Stimulated activated CD4-positive, alpha-beta T cell treated with anti-CD3 and anti-CD28 coated beads, TNF-alpha, amount 100 ng/mL, for 4 hours (primary cell): ENCODE data around the gene LRBA.

ENCODE experiments used
- DNase-seq, 3 experiments: peaks; one replicate each; pipeline ENCODE4 v3.0.0-alpha.2; 2020; ENCODE audit warnings: low read depth in 3 of 3

Gene LRBA

DNA sequence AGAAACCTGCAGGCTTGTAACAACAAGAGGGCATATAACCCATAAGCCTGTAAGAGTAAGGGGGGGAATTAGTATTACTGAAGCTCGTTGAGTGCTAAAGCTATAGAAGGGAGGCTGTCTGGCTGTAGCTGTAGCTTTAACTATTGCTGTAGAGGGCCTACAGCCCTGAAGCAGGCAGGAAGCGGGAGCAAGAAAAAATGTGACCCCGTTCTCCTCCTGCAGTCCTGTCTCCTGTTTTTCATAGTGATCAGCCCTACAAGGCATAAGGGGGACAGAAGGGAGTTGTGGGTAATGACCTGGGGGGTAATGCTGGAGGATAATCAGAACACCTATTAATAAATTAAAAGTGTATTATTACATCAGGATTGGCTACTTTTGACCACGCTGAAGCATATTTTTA lies 640.1 kb downstream of the LRBA start:
- no peak for DNase-seq

DNA sequence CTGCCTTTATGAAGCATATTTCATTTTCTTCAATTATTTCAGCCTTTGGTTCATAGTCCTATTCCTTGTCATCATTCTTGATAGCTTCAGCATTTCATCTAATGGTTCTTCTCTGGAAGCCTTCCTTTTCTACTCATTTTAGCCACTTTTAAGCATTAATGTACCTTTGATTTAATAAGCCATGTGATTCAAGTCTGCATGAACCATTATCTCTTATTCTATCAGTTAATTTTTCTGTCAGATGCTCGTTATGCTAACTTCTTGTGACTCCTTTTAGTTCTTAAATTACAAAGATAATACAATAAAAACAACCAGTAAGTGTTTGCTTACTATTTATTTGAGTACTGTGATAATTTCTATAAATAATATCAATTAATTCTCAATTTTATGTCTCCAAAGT lies 643.2 kb downstream of the LRBA start:
- no peak for DNase-seq

DNA sequence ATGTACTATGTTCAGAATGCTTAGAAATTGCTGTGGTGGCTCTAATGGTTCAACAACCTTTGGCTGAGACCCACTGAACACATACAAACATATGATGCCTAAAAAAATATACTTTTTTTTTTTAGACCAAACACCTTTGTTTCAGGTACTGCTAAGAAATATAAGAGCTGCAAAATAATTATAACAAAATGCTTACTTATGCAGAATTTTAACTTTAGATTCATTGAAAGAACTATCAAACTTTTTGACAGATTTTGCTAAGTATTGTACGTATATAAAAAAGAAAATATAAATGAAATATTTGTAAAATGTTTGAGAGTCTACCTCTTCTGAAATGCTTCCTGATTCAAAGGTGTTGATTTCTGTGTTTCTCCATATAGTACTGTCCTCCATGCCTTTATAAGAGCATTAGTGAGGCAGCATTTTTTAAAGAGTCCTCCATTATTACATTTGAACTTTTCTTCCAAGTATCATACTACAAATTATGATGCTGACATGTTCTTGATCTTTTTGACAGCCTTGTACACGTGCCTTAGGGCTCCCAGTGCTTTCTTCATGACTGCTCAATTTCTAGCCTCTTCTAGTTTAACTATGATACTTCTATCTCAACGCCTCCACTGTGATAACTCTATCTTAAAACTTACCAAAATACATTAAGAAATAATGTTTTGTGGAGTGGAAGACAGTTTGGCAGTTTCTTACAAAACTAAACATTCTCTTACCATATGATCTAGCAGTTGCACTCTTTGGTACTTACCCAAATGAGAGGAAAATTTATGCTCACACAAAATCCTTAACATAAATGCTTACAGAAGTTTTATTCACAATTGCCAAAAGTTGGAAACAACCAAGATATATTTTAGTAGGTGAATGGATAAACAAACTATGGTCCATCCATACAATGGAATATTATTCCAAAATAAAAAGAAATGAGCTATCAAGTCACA lies 645.4 kb downstream of the LRBA start:
- DNase-seq: no peak

DNA sequence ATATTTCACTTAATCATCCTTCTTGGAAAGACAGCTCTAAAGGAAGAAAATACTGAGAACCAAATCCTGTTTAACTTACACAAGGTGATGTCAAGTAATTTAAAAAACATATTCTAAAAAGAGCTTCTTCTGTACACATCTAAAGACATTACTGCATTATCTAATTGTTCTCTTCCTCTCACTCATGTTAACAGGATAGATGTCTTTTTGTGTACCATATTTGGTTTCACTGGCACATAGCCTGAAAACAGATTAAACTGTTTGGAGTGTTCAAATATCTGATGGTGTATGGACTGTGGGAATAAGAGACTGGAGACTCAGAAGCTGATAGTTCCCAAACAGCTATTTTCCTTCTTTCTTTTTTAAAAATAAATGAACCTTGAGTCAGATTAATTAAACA lies 646.4 kb downstream of the LRBA start:
- no peak for DNase-seq

DNA sequence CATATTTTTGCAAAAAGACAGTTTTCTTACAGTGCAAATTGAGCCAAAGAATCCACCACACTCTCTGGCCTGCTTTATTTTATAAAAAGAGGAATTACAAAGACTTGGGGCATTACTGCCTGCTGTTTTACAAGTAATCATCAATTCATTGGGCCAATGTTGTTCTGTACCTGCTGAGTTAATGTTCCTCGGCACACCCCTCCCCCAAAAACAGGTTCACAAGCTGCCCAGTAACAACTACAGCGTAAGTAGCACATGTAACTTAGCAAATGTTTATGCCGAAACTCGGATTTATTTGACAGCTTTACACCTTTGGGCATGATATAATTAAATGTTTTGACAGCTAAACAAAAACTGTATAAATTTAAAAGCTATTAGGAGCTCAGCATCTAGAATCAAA lies 647.8 kb downstream of the LRBA start:
- no peak for DNase-seq

DNA sequence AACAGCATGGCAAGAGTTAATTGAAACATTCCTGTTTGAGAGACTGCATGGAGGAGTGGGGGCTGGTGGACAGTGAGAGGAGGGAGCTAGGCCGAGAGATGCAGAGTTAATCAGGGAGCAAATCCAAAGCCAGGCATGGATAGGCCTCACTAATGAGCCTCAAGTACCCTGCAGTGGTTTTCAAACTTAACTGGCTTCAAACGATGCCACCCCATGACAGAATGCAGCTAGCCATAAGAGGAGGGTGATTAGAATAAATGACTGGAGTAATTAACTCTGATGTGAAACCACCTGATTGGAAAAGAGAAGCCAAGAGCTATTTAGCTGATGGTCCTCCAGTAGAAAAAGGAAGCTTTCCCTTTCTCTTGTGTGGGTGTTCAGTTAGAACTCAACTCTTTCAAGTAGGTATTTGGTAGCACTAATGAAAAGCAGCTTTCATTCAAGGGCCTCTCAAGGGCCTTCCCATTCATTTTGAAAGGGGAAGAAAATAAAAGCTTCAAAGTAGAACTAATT lies 648.5 kb downstream of the LRBA start:
- no peak for DNase-seq

DNA sequence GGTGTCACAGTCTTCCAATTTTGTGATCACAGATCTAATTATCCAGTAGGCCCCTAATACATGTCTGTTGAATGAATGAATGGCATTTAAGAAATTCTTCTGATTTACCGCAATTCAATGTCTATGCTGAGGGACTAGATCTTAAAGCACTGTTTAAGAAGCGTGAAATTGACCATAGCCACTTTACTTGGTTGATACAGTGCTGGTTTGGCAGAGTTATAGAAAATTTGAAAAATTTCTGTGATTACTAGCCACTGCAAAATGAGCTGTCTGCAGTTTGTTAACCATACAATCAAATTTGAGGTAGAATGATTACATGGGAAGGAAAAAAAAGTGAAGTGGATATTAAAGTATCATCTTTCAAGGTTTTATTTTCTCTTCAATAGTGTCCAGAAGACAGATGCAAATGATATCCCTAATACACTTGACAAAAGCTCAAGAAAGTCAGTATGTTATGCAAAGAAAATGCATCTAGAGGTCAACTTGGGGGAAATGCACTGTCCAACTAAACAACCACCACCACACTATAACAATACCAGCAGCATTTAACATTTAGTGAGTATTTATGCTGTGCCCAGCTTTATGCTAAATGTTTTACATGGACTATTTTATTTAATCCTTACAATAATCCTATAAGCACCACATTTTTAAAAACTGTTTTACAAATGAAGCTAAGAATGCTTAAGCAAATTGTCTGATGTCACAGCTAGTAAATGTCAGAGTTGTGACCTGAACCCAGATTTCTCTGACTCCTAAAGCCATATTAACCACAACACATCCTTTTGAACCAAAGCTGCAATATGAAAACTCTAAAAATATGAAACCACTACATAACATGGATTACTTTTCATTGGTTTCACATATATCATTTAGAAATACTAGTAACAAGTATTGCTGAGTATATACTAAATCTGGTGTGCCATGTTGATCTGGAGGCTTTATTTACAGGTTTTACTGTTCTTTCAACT lies 651.1 kb downstream of the LRBA start:
- no peak for DNase-seq

DNA sequence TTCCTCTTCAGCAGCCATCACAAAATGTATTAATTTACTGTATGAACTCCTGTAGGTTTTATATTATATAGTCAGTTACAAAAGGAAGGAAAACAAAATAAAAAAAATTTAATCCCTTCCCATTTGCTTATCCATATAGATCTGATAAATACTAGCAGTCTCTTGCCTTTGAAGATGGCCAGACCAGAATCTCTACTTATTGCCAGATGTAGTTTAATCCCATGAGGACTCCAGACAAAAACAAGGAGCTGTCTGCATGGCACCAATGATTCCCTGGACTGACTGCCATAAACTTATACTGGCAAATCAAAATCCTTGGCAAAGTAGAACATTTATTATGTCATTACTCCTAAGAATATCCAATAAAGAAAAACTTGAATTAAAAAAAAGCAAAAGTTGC lies 656.4 kb downstream of the LRBA start:
- DNase-seq: no peak

DNA sequence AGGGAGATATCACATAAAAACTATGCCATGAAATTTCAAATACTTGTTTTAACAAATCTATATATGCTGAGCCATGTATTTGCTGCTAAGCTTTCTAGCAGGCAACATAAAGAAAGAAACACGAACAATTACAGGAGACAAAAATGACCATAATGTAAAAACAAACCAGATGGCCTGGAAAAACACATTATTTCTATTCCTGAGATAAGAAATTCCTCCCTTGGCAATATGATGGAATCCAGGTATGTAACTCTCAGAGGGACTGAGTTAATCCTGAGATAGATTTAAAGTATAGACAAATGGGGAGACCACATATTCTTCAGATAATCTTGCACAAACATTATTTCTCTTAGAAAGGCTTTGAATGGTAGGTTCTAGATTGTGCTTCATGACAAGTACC lies 657.3 kb downstream of the LRBA start:
- DNase-seq: no peak

DNA sequence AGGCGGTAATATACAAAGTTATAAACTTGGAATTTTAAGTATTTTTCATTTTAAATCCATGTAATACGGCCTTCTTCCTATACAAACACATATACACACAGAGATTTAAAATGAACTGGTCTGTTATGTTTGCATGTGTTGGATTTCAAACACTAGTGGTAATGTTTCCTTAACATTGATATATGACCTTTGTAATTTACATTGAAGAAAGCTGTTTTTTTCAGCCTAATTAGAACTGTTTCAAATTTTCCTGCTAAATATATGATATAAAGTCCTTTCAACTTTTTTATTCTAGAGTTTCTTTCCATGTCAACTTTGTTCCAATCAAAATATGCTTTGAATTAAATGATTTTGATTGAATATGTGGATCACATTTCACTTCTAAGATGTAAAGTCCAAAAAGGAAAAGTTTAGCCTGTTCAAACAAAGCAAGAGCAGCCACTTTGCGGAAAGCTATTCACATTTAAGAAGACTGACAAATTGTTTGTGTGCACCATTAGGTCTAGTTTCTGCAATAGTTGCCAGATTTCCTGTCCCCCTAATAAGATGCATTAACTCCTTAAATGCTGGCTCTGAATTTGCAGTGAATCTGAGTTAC lies 659.1 kb downstream of the LRBA start:
- no peak for DNase-seq

DNA sequence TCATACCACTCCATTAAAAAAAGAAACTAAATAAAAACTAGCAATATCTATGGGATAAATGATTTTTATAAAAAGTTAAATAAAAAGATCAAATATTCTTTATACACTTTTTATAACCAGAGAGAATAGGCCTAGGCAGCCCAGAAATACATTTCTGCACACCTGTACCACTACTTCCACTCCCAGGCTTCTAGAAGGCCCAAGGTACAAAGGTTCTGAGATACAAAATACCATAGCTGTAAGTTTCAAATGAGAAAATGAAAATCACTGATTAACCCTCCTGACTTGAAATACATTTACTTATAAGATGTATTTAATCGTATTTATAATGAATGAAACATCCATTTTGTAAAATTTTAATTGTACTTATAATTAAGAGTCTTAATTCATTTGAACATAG lies 659.7 kb downstream of the LRBA start:
- DNase-seq: no peak

DNA sequence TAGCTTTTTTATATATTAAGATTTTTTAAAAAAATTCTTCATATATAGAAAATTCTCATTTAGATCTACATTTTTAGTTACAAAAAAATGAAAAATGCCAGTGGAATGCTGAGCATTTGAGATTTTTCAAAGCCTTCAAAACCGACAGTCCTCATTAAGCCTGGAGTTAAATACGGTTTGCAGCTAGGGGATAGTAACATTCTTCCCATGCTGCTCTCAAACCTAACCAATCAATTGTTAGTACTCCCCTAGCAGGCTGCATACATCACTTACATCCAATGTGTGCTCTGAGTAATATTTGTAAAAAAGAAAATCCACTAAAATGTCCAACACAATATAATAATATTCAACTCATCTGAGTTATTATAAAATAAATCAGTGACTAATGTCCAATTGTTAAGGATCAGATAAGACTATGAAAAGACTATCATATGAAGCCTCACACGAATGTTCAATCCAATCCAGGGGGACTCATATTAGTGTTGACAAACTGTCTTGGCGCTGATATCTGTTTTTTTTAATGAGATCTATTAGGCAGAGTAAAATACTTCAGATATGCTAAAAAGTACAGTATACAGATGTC lies 660.8 kb downstream of the LRBA start:
- DNase-seq: no peak

DNA sequence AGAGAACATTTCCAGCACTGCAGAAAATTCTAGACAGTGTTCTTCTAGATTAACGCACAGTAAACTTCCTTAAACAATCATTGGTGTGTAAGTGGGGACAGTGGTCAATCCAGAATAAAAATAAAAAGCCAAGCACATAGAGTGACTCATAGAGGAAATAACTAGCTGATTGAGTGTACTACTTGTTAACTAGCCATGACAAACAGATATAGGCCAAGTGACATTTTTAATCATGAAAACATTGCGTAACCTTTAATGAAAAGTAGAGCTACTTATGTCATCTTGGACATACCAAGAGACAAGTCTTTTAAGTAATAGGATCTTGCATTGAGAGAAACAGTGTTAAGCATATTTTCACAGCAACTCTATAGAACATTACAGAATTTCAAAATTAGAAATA lies 667.0 kb downstream of the LRBA start:
- no peak for DNase-seq

DNA sequence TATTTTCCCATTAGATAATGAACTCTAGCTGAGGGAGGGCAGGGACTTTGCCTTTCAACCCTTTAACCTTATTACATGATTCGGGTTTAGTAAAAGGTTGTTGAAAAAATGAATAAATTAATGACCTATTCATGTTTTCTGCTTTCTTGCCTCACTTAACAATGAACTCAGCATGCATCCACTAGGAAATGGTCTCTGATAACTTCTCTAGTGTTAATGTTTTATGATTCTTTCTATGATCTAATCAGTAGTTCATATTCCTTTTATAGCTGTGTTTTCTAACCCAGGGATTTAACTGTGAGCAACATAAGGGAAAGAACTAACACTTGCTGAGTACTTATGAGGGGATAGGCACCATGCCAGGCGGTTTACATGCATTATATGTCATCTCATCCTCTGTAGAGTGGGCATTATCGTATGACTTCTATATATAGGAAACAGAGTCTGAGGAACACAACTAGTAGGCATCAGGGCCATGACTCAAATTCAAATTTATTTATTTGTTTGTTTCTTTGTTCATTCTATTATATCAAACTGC lies 669.8 kb downstream of the LRBA start:
- no peak for DNase-seq

DNA sequence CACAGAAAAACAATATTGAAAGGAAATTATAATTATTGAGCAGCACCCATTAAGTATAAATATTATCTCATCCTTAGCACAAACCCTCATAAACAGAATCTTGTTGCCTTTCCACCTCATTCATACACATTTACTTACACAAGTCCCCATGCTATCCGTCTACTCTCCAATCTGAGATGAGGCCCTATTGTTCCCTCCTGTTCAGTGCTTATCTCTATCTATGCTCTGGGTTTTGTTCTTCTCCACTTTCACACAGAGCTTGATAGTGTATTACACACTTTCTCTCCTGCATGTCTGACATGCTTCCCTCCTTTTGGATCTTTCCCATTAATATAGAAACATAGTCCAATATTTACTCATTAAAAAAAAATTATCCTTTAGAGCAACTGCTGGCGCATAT lies 671.3 kb downstream of the LRBA start:
- no peak for DNase-seq

DNA sequence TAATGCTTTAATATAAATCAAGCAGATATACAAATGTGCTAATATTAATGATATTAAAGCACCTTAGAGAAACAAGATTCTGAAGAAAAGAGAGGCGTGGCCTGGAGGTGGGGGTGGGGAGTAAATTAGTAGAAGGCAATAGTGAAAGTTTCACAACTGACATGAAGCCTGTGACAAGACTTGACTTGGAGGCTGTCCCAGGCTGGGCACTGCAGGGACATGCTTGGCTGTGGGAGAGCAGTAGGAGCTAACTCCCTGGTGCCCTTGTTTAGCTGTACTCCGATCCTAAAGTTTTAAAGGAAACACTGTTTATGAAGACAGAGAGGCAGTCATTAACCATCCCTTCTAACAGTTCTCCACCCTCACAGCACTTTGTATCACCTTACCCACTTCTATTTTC lies 672.1 kb downstream of the LRBA start:
- DNase-seq: no peak

DNA sequence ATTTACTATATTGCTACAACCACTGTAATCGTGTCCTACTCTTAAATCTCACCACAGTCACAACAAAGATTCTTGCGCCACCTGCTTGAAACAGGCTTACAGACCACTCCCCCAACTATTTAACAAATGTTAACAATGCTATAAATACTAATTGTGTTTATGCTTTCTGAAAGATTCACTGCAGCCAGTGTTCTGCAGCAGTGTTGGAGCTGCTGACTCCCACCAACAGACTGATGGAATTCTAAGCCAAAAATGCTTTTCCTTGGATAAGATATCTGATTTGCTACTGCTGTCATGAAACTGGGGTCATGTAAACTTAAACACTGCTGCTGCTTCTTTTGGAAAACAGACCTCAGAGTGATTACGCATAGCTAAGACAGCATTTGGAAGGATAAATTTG lies 677.4 kb downstream of the LRBA start:
- DNase-seq: no peak

DNA sequence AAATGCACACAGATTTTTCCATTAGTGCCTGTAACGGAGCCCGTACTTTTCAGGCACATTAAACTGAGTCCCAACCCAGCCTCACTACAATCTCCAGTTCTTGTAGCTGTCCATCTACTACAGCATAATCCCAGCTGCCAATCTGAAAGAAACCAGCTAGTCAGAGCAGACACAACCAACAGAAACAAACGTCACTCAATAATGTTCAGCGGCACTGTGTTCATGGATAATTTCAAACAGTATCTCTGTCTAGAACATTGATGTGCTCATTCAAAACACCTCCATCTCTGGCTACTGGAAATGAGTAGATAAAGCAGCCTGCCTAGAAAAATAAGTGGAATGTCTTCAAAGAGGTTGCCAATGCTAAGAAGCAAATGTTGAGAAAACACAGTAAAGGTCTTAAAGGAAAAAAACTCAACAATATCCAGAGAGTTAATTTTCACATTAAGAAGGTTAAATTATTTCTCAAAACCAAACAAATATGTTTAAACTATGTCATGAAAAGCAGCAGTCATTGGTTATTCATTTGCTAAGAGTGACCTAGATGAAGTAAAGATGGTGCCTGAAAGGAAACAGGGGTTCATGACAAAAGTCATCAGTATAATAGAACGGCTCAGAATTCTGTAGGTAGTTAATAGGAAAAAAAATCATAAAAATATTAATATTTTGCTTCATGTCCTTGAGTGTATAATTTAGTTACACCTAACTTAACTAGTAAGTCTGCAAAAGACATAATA lies 678.2 kb downstream of the LRBA start:
- no peak for DNase-seq

DNA sequence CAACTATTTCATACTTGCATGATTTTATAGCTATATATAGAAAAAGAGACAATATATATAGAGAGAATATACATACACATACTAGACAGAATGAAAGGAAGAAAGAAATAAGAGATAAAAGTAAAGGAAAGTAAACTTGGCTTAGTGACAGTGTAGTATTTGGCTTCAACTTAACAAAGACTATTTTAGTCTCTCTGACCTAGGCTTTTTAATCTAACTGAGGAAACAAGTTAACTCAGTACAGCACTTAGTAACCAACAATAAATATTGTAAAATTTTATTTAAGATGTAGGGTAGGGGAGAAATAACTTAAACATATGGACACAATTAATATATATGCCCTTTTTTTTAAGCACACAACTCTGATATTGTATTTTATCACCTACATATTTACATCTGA lies 682.1 kb downstream of the LRBA start:
- DNase-seq: no peak

DNA sequence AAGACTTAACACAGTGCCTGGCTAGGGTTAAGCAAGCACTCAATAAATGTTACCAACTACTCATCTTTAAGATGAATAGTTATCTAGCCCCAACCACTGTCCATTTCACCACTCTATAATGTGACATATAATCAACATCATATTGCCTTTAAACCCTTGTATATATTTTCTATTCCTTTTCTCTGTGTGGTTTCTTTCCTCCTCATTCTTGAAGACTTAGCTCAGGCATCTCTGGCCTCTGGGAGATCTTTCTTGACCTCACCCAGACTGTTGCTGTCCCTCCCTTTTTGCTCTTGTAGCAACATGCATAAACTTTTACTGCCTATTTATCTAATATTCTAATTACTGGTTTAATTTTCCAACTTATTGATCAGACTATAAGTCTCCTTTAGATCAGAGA lies 683.0 kb downstream of the LRBA start:
- DNase-seq: no peak

DNA sequence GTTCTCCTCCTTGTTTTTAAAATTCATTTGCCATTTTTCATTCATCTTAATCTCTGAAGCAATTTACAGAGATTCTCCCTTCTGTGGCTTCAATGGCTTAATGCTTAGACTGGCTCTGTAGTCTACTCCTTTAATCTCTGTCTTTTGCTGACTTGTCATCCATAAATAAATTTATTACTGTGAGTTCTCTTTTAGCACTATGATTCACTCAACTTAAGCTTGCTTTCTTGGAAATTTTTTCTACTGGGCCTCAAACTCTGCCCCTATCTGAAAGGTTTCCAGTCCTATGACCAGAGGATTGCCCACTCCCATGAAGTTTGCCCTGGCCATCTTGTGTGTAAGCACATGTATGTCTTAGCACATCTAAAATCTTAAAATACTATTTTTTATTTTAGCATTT lies 685.7 kb downstream of the LRBA start:
- DNase-seq: no peak
